ENCODE measurements around the gene TMA7B.

GRCh38 chr22:40009951-40010671, 49.9 kb downstream of the TMA7B start:
- TF ChIP-seq FOS (IDR thresholded peaks at IDR 0.05; ENCODE audit: borderline replicate concordance, extremely low read depth, insufficient read length), result no peak
- no peak for TF ChIP-seq CBFB (IDR thresholded peaks at IDR 0.05; ENCODE audit: low read depth)
- TF ChIP-seq POLR2A (IDR thresholded peaks at IDR 0.05; ENCODE audit: low read depth, low read length), result no peak
- TF ChIP-seq ATF3 (IDR thresholded peaks at IDR 0.05; ENCODE audit: borderline replicate concordance, extremely low read depth, low read depth, low read length), result no peak
- TF ChIP-seq DPF2 (IDR thresholded peaks at IDR 0.05), result no peak
- TF ChIP-seq EZH2 (IDR thresholded peaks at IDR 0.05; ENCODE audit: borderline replicate concordance, control insufficient read depth, low read depth, low read length), result no peak
- TF ChIP-seq NFIC (IDR thresholded peaks at IDR 0.05; ENCODE audit: low read depth, low read length), result no peak
- TF ChIP-seq USF2 (IDR thresholded peaks at IDR 0.05; ENCODE audit: borderline replicate concordance, low read depth, low read length), result no peak
- no peak for TF ChIP-seq CTCF (IDR thresholded peaks at IDR 0.05 in 2 of 3, conservative IDR thresholded peaks at IDR 0.05 in 1 of 3; ENCODE audit: control insufficient read depth in 2 of 3, extremely low read depth in 1 of 3, insufficient read depth in 1 of 3, low read depth in 3 of 3, low read length in 3 of 3)
- no peak for TF ChIP-seq POLR2AphosphoS5 (IDR thresholded peaks at IDR 0.05; ENCODE audit: low read length)
- TF ChIP-seq POLR2AphosphoS2 (IDR thresholded peaks at IDR 0.05; ENCODE audit: low read depth, low read length), result no peak
- no peak for TF ChIP-seq CBX3 (IDR thresholded peaks at IDR 0.05; ENCODE audit: borderline replicate concordance, low read depth)
- TF ChIP-seq HDAC6 (IDR thresholded peaks at IDR 0.05; ENCODE audit: unreplicated experiment), result no peak
- no peak for TF ChIP-seq JUND (IDR thresholded peaks at IDR 0.05; ENCODE audit: low read depth, low read length)

All from GM12878 (cell line).